Measurements from ENCODE around the gene CCDC80. TPM values are rescaled to one million over a fixed set of nuclear protein-coding genes. Genes with fewer than 3 reads are reported as not detected.
A peak's percentile ranks its signal among the peaks of the same experiment; 100 is the strongest.

CCDC80 gene
- total and polyA plus RNA-seq, 4 experiments from 2014 or later: 0.02 TPM; not detected in 2

DNA sequence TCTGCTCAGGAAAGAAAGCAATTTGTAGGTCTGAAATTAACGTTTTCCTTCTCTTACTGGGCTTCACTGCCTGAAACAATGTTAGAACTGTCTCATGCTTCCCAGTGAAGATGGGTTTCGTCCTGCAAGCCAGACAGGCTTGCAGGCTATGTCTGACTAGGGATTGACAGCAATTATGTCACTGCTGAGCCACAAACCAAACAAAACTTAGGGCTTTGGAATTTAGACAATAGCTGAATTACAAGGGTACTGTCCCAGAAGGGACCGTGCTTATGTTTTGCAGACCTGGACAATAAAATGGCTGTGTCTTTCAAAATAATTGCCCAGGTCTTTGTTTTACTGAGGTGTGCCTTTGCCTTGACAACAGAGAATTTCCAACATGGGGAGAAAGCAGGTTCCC lies 46.3 kb upstream of the CCDC80 start:
- Mint-ChIP-seq H3K27ac (no peak overlapping the region), H3K4me3 (no peak overlapping the region), H3K4me1 (peaks cover 3 to 12% (median 11%) of the 10 kb centered on the region in 4 donors), H3K27me3 (no peaks in the 10 kb centered on the region), H3K36me3 (no peaks in the 10 kb centered on the region), H3K9me3 (no peaks in the 10 kb centered on the region)
- no peak overlapping the region for H3K4me3 ChIP-seq (ENCODE audit: low read length in 2 of 2)
- H3K4me1 ChIP-seq (ENCODE audit: insufficient read depth, low read length): no peaks in the 10 kb centered on the region
- POLR2A ChIA-PET (ENCODE audit: partially characterized antibody): no interaction called here
- intact Hi-C loops (cut with micrococcal nuclease): no loop called here
- CTCF ChIA-PET (ENCODE audit: partially characterized antibody): no interaction called here
- H3K36me3 ChIP-seq (ENCODE audit: insufficient read depth, low read length): no peaks in the 10 kb centered on the region
- no peaks in the 10 kb centered on the region for H3K9me3 ChIP-seq (ENCODE audit: control insufficient read depth in 1 of 2, low read length in 2 of 2)
- no peak overlapping the region for H3K27ac ChIP-seq (ENCODE audit: low read depth, low read length)
- no peaks in the 10 kb centered on the region for H3K27me3 ChIP-seq (ENCODE audit: insufficient read depth, low read length)
- no peak for DNase-seq

DNA sequence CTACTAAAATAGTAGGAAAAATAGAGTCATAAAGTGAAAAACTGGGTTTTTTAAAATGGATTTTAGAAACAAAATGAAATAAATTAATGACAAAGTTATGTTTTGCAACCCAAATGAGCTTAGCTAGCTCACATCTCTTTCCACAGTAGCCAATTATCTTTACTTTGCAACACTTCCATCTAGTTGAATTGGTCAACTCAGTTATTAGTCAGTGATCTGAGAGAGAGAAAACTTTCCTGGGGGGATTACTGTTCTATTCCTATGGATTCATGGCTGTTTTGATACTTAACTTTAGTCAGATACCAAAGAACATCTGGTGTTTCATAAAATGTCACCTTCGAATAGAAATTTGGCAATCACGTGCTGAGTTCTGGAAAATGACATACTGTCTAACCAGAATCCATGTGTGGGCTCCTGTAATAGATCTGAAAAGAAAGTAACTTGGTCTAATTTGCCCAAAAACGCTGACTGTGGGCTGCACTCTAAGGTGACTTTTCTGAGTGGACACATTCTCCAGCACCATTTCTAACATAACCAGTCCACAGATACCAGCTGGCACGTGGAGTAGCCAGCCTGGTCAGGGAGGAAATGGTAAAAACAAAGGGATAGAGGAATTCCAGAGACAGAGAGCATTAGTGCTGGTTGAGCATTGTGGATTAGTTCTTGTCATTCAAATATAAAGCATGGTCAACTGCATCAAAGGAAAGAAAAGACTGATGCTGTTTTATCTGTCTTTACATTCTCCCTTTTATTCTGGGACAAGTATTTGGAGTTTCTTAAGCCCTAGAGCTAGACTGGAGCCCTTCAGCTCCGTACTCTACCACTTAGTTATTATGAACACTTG lies 45.2 kb upstream of the CCDC80 start:
- POLR2A ChIA-PET (ENCODE audit: partially characterized antibody): no interaction called here
- no peak overlapping the region for H3K4me3 Mint-ChIP-seq

DNA sequence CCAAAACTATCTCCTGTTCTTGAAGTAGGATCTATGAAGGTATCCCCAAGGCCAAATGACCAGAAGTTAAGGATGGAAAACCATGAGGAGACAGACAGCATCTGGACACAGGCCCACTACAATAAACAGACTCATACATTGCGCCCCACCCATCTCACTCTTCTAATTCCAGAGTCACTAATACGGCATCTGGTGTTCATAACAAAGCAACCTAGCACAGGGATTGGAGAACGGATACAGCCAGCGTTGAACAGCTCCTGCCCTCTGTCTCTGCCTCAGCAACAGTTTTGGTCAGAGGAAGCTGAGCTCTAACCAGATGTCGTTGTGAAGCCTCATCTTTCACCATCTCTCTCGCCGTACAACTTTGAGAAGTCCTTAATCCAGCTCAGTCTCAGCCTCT lies 44.5 kb upstream of the CCDC80 start:
- intact Hi-C loops (cut with micrococcal nuclease): no loop called here

More for the DNA sequence above, 45.2 kb upstream of the CCDC80 start:
- Mint-ChIP-seq H3K36me3 (no peaks in the 10 kb centered on the region), H3K27me3 (no peaks in the 10 kb centered on the region), H3K9me3 (no peaks in the 10 kb centered on the region), H3K4me1 (peaks cover 3 to 12% (median 11%) of the 10 kb centered on the region in 4 donors), H3K27ac (no peak overlapping the region)
- no peaks in the 10 kb centered on the region for H3K36me3 ChIP-seq (ENCODE audit: insufficient read depth, low read length)
- no peaks in the 10 kb centered on the region for H3K9me3 ChIP-seq (ENCODE audit: control insufficient read depth in 1 of 2, low read length in 2 of 2)
- intact Hi-C loops (cut with micrococcal nuclease): no loop called here
- no peak overlapping the region for H3K27ac ChIP-seq (ENCODE audit: low read depth, low read length)
- CTCF ChIA-PET (ENCODE audit: partially characterized antibody): no interaction called here
- H3K4me3 ChIP-seq (ENCODE audit: low read length in 2 of 2): no peak overlapping the region
- no peak for DNase-seq
- no peaks in the 10 kb centered on the region for H3K27me3 ChIP-seq (ENCODE audit: insufficient read depth, low read length)
- no peaks in the 10 kb centered on the region for H3K4me1 ChIP-seq (ENCODE audit: insufficient read depth, low read length)

GRCh38 chr3:112682361-112682760 lies 41.4 kb upstream of the CCDC80 start:
- Histone ChIP-seq H3K4me1 (ENCODE audit: insufficient read depth, low read length) (peaks cover 9% of the 10 kb centered on the region), H3K9me3 (ENCODE audit: control insufficient read depth in 1 of 2, low read length in 2 of 2) (no peaks in the 10 kb centered on the region), H3K27me3 (ENCODE audit: insufficient read depth, low read length) (no peaks in the 10 kb centered on the region), H3K4me3 (ENCODE audit: low read length in 2 of 2) (no peak overlapping the region), H3K36me3 (ENCODE audit: insufficient read depth, low read length) (no peaks in the 10 kb centered on the region), H3K27ac (ENCODE audit: low read depth, low read length) (no peak overlapping the region)
- Mint-ChIP-seq H3K9me3 (no peaks in the 10 kb centered on the region), H3K36me3 (no peaks in the 10 kb centered on the region), H3K4me1 (peaks cover 2 to 5% (median 4%) of the 10 kb centered on the region in 4 donors), H3K4me3 (no peak overlapping the region), H3K27ac (no peak overlapping the region), H3K27me3 (no peaks in the 10 kb centered on the region)
- intact Hi-C loops (cut with micrococcal nuclease): no loop called here
- no peak for DNase-seq
- CTCF ChIA-PET (ENCODE audit: partially characterized antibody): interaction anchor here (1.5 to 1.6 kb wide), 2 partner anchors 39 to 52 kb away, joined by 4 read pairs; no protein-coding TSS in a partner anchor
- POLR2A ChIA-PET (ENCODE audit: partially characterized antibody): interaction anchor here (0.6 kb wide), 1 partner anchor 89 kb away, joined by 3 read pairs; no protein-coding TSS in a partner anchor

More for the DNA sequence above, 44.5 kb upstream of the CCDC80 start:
- CTCF ChIA-PET (ENCODE audit: partially characterized antibody): interaction anchor here (0.8 kb wide), 1 partner anchor 38 kb away, joined by 3 read pairs; no protein-coding TSS in a partner anchor
- no peaks in the 10 kb centered on the region for H3K27me3 Mint-ChIP-seq
- Histone ChIP-seq H3K4me1 (ENCODE audit: insufficient read depth, low read length) (no peaks in the 10 kb centered on the region), H3K4me3 (ENCODE audit: low read length in 2 of 2) (no peak overlapping the region), H3K27me3 (ENCODE audit: insufficient read depth, low read length) (no peaks in the 10 kb centered on the region), H3K9me3 (ENCODE audit: control insufficient read depth in 1 of 2, low read length in 2 of 2) (no peaks in the 10 kb centered on the region), H3K27ac (ENCODE audit: low read depth, low read length) (no peak overlapping the region), H3K36me3 (ENCODE audit: insufficient read depth, low read length) (no peaks in the 10 kb centered on the region)
- no peak overlapping the region for H3K27ac Mint-ChIP-seq
- DNase-seq: no peak
- no peaks in the 10 kb centered on the region for H3K36me3 Mint-ChIP-seq
- no peaks in the 10 kb centered on the region for H3K9me3 Mint-ChIP-seq
- H3K4me1 Mint-ChIP-seq: peaks cover 3 to 12% (median 11%) of the 10 kb centered on the region in 4 donors
- POLR2A ChIA-PET (ENCODE audit: partially characterized antibody): no interaction called here
- no peak overlapping the region for H3K4me3 Mint-ChIP-seq

DNA sequence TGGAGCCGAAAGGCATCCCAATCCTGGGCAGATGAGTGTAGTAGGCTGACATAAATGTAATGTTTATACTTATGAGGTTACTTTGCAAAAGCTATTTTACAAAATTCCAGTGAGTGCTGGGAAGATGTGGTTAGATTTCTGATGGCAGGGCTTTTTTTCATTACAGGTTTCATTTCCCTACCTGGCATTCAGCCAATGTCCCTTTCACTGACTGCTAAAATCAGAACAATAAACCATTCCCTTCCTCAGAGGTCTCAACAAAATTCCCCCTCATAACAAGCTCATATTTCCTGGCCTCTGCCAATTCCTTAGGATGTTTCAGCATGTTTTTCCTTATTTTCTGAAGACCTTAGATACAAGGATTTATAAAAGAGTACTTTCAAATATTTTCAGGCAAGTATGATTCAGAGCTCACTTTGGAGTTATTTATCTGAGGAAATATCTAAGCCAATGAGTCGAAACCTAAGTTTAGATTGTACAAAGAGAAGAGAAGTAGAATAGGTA lies 40.9 kb upstream of the CCDC80 start:
- no peaks in the 10 kb centered on the region for H3K9me3 ChIP-seq (ENCODE audit: control insufficient read depth in 1 of 2, low read length in 2 of 2)
- intact Hi-C loops (cut with micrococcal nuclease): no loop called here
- H3K4me3 ChIP-seq (ENCODE audit: low read length in 2 of 2): no peak overlapping the region
- H3K36me3 ChIP-seq (ENCODE audit: insufficient read depth, low read length): no peaks in the 10 kb centered on the region
- Mint-ChIP-seq H3K9me3 (no peaks in the 10 kb centered on the region), H3K4me3 (no peak overlapping the region), H3K4me1 (peaks cover 6 to 10% (median 7%) of the 10 kb centered on the region in 4 donors), H3K27me3 (no peaks in the 10 kb centered on the region), H3K27ac (no peak overlapping the region), H3K36me3 (no peaks in the 10 kb centered on the region)
- no peak overlapping the region for H3K27ac ChIP-seq (ENCODE audit: low read depth, low read length)
- peaks cover 14% of the 10 kb centered on the region for H3K4me1 ChIP-seq (ENCODE audit: insufficient read depth, low read length)
- CTCF ChIA-PET (ENCODE audit: partially characterized antibody): interaction anchor here (1.5 to 1.6 kb wide), 2 partner anchors 38 to 53 kb away, joined by 4 read pairs; no protein-coding TSS in a partner anchor
- H3K27me3 ChIP-seq (ENCODE audit: insufficient read depth, low read length): no peaks in the 10 kb centered on the region
- no peak for DNase-seq
- POLR2A ChIA-PET (ENCODE audit: partially characterized antibody): interaction anchor here (0.6 kb wide), 1 partner anchor 89 kb away, joined by 3 read pairs; no protein-coding TSS in a partner anchor

GRCh38 chr3:112676659-112677234 lies 35.8 kb upstream of the CCDC80 start:
- Histone ChIP-seq H3K4me3 (ENCODE audit: low read length in 2 of 2) (no peak overlapping the region), H3K27ac (ENCODE audit: low read depth, low read length) (no peak overlapping the region)

More at GRCh38 chr3:112676659-112677234, 35.8 kb upstream of the CCDC80 start:
- Mint-ChIP-seq H3K9me3 (no peaks in the 10 kb centered on the region), H3K36me3 (no peaks in the 10 kb centered on the region), H3K27me3 (no peaks in the 10 kb centered on the region), H3K27ac (peak overlapping the region; percentile 4 to 79 (median 51)), H3K4me1 (peaks cover 33 to 54% (median 44%) of the 10 kb centered on the region in 4 donors), H3K4me3 (peak overlapping the region in 7 of 8 donors; percentile 15 to 74 (median 35))
- no peaks in the 10 kb centered on the region for H3K27me3 ChIP-seq (ENCODE audit: insufficient read depth, low read length)
- no peaks in the 10 kb centered on the region for H3K36me3 ChIP-seq (ENCODE audit: insufficient read depth, low read length)
- peaks cover 50% of the 10 kb centered on the region for H3K4me1 ChIP-seq (ENCODE audit: insufficient read depth, low read length)
- DNase-seq: peak; percentile 41 to 85 (median 53)
- CTCF ChIA-PET (ENCODE audit: partially characterized antibody): interaction anchor here (1.0 kb wide), 2 partner anchors 58 to 306 kb away, joined by 3 to 6 read pairs; no protein-coding TSS in a partner anchor
- no peaks in the 10 kb centered on the region for H3K9me3 ChIP-seq (ENCODE audit: control insufficient read depth in 1 of 2, low read length in 2 of 2)
- POLR2A ChIA-PET (ENCODE audit: partially characterized antibody): interaction anchor here (0.8 to 0.9 kb wide), 3 partner anchors 13 to 122 kb away, joined by 3 to 4 read pairs (median 3); no protein-coding TSS in a partner anchor
- intact Hi-C loops (cut with micrococcal nuclease): no loop called here
